Hepatocyte (in vitro differentiated cells): ENCODE measurements around the gene CFAP97.

Source experiments
- CTCF ChIP-seq: fragments of 200-600 bp; sonication (generic); IDR thresholded peaks from 2 replicates; pipeline ENCODE4 v1.5.1; 2016; ENCODE audit warnings: antibody characterized with exemption, mild to moderate bottlenecking; ENCODE audit not compliant: poor library complexity
- EZH2 ChIP-seq: fragments of 200-600 bp; sonication (generic); IDR thresholded peaks from 2 replicates; pipeline ENCODE4 v1.6.1; 2016; ENCODE audit warnings: antibody characterized with exemption, mild to moderate bottlenecking, borderline replicate concordance
- EZH2phosphoT487 ChIP-seq: fragments of 200-600 bp; sonication (generic); IDR thresholded peaks from one replicate; pipeline ENCODE4 v1.6.1; 2018; ENCODE audit warnings: antibody characterized with exemption, mild to moderate bottlenecking, low read depth, moderate library complexity; ENCODE audit not compliant: unreplicated experiment, severe bottlenecking

GRCh38 chr4:185138161-185138560, 65.6 kb downstream of the CFAP97 start:
- no peak for TF ChIP-seq CTCF
- no peak for TF ChIP-seq EZH2
- TF ChIP-seq EZH2phosphoT487, result no peak
